Epithelial cell of proximal tubule (primary cell): ENCODE results near the gene HYDIN. TPM values are rescaled to one million over a fixed set of nuclear protein-coding genes. Genes with fewer than 3 reads are reported as not detected.

Experiments
- DNase-seq: peaks from one replicate; pipeline ENCODE4 v3.0.0-alpha.2; 2011; ENCODE audit warnings: low read depth
- H3K4me3 ChIP-seq: 2 replicates; pipeline ENCODE4 v1.5.1; 2011; ENCODE audit warnings: low read depth, mild to moderate bottlenecking, low read length
- CTCF ChIP-seq: conservative IDR thresholded peaks from 2 replicates; pipeline ENCODE4 v1.5.1; 2012; ENCODE audit warnings: low read depth, mild to moderate bottlenecking, low read length
- total RNA-seq: library from RNA; depleted of rRNA; stranded (reverse); fragments of >200 nt; gene quantifications from 2 replicates; pipeline ENCODE4 v1.2.3, GENCODE V29; 2015

Gene HYDIN
- total RNA-seq, 1 donor from 2014 or later: 1.5 TPM

GRCh38 chr16:71250461-71251235, 20.1 kb upstream of the HYDIN start:
- no peak for TF ChIP-seq CTCF
- DNase-seq: no peak
- H3K4me3 ChIP-seq: no peak overlapping the region

GRCh38 chr16:71249399-71249798, 18.9 kb upstream of the HYDIN start:
- no peak overlapping the region for H3K4me3 ChIP-seq
- DNase-seq: no peak
- TF ChIP-seq CTCF: no peak

GRCh38 chr16:71247478-71247877, 17.0 kb upstream of the HYDIN start:
- DNase-seq: no peak
- no peak for TF ChIP-seq CTCF
- H3K4me3 ChIP-seq: no peak overlapping the region

GRCh38 chr16:71246309-71246708, 15.8 kb upstream of the HYDIN start:
- DNase-seq: no peak
- no peak for TF ChIP-seq CTCF
- H3K4me3 ChIP-seq: no peak overlapping the region

- DNase-seq: no peak
- H3K4me3 ChIP-seq: no peak overlapping the region
- TF ChIP-seq CTCF: no peak
Observed at GRCh38 chr16:71244521-71244920, 14.0 kb upstream of the HYDIN start.

GRCh38 chr16:71242601-71243000, 12.1 kb upstream of the HYDIN start:
- no peak overlapping the region for H3K4me3 ChIP-seq
- no peak for TF ChIP-seq CTCF
- no peak for DNase-seq

GRCh38 chr16:71242036-71242435, 11.5 kb upstream of the HYDIN start:
- TF ChIP-seq CTCF: no peak
- H3K4me3 ChIP-seq: no peak overlapping the region
- DNase-seq: no peak
